NB4 (cell line): ENCODE results near the gene RFX2.

ENCODE experiments used
- CTCF ChIP-seq: IDR thresholded peaks from one replicate; pipeline ENCODE4 v1.5.1; 2012; ENCODE audit warnings: low read depth, low read length
- POLR2A ChIP-seq: IDR thresholded peaks from 2 replicates; pipeline ENCODE4 v1.6.1; 2011; ENCODE audit warnings: mild to moderate bottlenecking; ENCODE audit not compliant: insufficient read length; ENCODE audit errors: extremely low read depth

DNA sequence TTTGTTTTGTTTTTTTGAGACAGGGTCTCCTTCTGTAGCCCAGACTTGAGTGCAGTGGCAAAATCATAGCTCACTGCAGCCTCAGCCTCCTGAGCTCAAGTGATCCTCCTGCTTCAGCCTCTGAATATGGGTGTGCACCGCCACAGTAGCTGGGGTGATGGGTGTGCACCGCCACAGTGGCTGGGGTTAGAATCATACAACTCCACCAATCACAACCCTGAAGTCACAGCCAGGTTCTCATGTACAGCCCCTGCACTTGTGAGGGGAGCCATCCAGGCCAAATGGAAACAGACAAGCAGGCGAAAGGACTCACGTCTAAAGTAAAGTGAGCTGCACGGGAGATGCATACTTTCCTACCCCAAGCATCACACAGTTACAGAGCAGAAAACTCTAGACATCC is 69.2 kb downstream of the RFX2 start:
- TF ChIP-seq CTCF (no peak), POLR2A (no peak)
